ENCODE data around the gene PRLR. TPM values are rescaled to one million over a fixed set of nuclear protein-coding genes. Genes with fewer than 3 reads are reported as not detected.
A peak's percentile ranks its signal among the peaks of the same experiment; 100 is the strongest.

Gene PRLR
- total and polyA plus RNA-seq, 9 of the 15 experiments (the other 6 are each of a cell fraction or from before 2014, with no cell fraction given) = 0.02 TPM; not detected in 8

DNA sequence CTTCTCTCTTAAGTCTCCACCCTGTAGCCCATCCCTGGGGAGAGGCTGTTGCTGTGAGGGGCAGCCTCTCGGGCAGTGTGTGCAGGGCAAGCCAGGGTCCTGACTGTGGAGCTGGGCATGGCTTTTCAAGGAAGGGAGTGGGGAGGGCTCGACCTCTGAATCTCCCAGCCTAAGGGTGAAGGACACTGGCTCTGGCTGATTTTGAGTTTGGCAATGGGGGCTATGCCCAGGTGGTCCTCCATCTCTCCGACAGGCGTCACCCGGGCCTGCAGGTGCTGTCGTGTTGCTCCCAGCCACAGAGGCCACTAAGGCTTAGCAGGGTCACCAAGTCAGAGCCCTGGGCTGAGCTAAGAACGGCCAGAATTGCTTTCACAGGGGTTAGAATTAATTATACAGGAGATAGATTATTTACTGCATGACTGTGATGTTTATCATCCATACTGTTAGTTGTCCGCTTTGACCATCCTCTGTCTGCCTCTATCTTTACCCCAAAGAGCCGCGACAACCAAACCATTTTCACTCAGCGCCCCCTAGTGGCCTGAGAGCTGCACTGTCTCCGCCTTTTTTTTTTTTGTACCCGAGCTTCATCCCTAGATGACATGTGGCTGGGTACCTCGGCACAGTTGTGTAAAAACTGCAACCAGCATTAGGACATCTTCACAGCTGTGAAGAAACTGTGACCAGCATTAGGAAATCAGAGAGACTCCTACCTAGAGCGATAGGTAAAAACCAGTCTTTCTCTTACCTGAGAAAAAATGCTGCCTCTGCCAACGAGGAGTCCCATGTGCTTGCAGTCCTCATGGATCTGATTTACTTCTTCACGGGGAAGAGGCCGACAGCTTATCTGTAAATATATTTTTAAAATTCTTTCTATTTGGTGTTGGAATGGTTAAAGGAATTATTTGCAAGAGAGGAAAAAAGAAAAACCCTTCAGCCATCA is 227.0 kb downstream of the PRLR start (continued):
- TF ChIP-seq, protein P1, sequence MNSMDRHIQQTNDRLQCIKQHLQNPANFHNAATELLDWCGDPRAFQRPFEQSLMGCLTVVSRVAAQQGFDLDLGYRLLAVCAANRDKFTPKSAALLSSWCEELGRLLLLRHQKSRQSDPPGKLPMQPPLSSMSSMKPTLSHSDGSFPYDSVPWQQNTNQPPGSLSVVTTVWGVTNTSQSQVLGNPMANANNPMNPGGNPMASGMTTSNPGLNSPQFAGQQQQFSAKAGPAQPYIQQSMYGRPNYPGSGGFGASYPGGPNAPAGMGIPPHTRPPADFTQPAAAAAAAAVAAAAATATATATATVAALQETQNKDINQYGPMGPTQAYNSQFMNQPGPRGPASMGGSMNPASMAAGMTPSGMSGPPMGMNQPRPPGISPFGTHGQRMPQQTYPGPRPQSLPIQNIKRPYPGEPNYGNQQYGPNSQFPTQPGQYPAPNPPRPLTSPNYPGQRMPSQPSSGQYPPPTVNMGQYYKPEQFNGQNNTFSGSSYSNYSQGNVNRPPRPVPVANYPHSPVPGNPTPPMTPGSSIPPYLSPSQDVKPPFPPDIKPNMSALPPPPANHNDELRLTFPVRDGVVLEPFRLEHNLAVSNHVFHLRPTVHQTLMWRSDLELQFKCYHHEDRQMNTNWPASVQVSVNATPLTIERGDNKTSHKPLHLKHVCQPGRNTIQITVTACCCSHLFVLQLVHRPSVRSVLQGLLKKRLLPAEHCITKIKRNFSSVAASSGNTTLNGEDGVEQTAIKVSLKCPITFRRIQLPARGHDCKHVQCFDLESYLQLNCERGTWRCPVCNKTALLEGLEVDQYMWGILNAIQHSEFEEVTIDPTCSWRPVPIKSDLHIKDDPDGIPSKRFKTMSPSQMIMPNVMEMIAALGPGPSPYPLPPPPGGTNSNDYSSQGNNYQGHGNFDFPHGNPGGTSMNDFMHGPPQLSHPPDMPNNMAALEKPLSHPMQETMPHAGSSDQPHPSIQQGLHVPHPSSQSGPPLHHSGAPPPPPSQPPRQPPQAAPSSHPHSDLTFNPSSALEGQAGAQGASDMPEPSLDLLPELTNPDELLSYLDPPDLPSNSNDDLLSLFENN (IDR thresholded peaks at IDR 0.05; ENCODE audit: low read depth in 2 of 2, low read length in 2 of 2) = no peak
- TF ChIP-seq CCAR2 (IDR thresholded peaks at IDR 0.05; ENCODE audit: low read depth, low read length) = no peak
- no peak for TF ChIP-seq BRF1 (IDR thresholded peaks at IDR 0.05; ENCODE audit: borderline replicate concordance, extremely low read depth, insufficient read length)
- peak; percentile 27; the same call in 1 of the 2 replicates for TF ChIP-seq ARID2 (IDR thresholded peaks at IDR 0.05)
- TF ChIP-seq, protein P2, sequence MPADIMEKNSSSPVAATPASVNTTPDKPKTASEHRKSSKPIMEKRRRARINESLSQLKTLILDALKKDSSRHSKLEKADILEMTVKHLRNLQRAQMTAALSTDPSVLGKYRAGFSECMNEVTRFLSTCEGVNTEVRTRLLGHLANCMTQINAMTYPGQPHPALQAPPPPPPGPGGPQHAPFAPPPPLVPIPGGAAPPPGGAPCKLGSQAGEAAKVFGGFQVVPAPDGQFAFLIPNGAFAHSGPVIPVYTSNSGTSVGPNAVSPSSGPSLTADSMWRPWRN (IDR thresholded peaks at IDR 0.05; ENCODE audit: low read depth) = no peak
- no peak for TF ChIP-seq EWSR1 (IDR thresholded peaks at IDR 0.05; ENCODE audit: borderline replicate concordance, low read depth, partially characterized antibody)
- TF ChIP-seq, protein P3, sequence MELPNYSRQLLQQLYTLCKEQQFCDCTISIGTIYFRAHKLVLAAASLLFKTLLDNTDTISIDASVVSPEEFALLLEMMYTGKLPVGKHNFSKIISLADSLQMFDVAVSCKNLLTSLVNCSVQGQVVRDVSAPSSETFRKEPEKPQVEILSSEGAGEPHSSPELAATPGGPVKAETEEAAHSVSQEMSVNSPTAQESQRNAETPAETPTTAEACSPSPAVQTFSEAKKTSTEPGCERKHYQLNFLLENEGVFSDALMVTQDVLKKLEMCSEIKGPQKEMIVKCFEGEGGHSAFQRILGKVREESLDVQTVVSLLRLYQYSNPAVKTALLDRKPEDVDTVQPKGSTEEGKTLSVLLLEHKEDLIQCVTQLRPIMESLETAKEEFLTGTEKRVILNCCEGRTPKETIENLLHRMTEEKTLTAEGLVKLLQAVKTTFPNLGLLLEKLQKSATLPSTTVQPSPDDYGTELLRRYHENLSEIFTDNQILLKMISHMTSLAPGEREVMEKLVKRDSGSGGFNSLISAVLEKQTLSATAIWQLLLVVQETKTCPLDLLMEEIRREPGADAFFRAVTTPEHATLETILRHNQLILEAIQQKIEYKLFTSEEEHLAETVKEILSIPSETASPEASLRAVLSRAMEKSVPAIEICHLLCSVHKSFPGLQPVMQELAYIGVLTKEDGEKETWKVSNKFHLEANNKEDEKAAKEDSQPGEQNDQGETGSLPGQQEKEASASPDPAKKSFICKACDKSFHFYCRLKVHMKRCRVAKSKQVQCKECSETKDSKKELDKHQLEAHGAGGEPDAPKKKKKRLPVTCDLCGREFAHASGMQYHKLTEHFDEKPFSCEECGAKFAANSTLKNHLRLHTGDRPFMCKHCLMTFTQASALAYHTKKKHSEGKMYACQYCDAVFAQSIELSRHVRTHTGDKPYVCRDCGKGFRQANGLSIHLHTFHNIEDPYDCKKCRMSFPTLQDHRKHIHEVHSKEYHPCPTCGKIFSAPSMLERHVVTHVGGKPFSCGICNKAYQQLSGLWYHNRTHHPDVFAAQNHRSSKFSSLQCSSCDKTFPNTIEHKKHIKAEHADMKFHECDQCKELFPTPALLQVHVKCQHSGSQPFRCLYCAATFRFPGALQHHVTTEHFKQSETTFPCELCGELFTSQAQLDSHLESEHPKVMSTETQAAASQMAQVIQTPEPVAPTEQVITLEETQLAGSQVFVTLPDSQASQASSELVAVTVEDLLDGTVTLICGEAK (IDR thresholded peaks at IDR 0.05) = no peak
- TF ChIP-seq, protein P3 (CRISPR knock-in tag; IDR thresholded peaks at IDR 0.05) = no peak
- TF ChIP-seq, protein P4, sequence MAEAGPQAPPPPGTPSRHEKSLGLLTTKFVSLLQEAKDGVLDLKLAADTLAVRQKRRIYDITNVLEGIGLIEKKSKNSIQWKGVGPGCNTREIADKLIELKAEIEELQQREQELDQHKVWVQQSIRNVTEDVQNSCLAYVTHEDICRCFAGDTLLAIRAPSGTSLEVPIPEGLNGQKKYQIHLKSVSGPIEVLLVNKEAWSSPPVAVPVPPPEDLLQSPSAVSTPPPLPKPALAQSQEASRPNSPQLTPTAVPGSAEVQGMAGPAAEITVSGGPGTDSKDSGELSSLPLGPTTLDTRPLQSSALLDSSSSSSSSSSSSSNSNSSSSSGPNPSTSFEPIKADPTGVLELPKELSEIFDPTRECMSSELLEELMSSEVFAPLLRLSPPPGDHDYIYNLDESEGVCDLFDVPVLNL (CRISPR knock-in tag; IDR thresholded peaks at IDR 0.05; ENCODE audit: low read depth) = no peak
- TF ChIP-seq TCF7 (IDR thresholded peaks at IDR 0.05; ENCODE audit: borderline replicate concordance) = no peak
- no peak for TF ChIP-seq ILF3 (IDR thresholded peaks at IDR 0.05; ENCODE audit: borderline replicate concordance)

All from K562 (cell line).